HK-2 (cell line): ENCODE data around the gene OR5AP2.
"Not testable (repeated sequence)": the region's sequence is repeated elsewhere in the genome, so short reads cannot be mapped to it uniquely, and the experiment has no call there.

Experiments
- DNase-seq: peaks from one replicate; pipeline ENCODE4 v3.0.0-alpha.2; 2018; ENCODE audit not compliant: unreplicated experiment

Gene OR5AP2

GRCh38 chr11:56642339-56642738, at the start of gene OR5AP2:
Gene OR5AP2, minus strand, starts transcription at chr11:56642439. Its CDS starts 0 bp downstream, at chr11:56642439.
- no peak for DNase-seq

- not testable (repeated sequence) for DNase-seq
Observed at GRCh38 chr11:56691179-56691578, 48.9 kb upstream of the OR5AP2 start.

- DNase-seq: no peak
Observed at GRCh38 chr11:56688554-56689100, 46.4 kb upstream of the OR5AP2 start.

- no peak for DNase-seq
Observed at GRCh38 chr11:56670984-56671383, 28.7 kb upstream of the OR5AP2 start.

- DNase-seq: no peak
Observed at GRCh38 chr11:56663386-56663785, 21.1 kb upstream of the OR5AP2 start, which contains the start of gene OR5AR1. Gene OR5AR1, plus strand, starts transcription at chr11:56663686. Its CDS starts 0 bp downstream, at chr11:56663686.

- DNase-seq: no peak
Observed at GRCh38 chr11:56659755-56660154, 17.5 kb upstream of the OR5AP2 start.

GRCh38 chr11:56637500-56637899, 4.7 kb downstream of the OR5AP2 start:
- no peak for DNase-seq

- no peak for DNase-seq
Observed at GRCh38 chr11:56636861-56637260, 5.4 kb downstream of the OR5AP2 start.

- no peak for DNase-seq
Observed at GRCh38 chr11:56632329-56632728, 9.9 kb downstream of the OR5AP2 start.

- DNase-seq: no peak
Observed at GRCh38 chr11:56625946-56626345, 16.3 kb downstream of the OR5AP2 start.

- no peak for DNase-seq
Observed at GRCh38 chr11:56624661-56625110, 17.6 kb downstream of the OR5AP2 start.

- no peak for DNase-seq
Observed at GRCh38 chr11:56611174-56611573, 31.1 kb downstream of the OR5AP2 start.

- not testable (repeated sequence) for DNase-seq
Observed at GRCh38 chr11:56592088-56592717, 50.0 kb downstream of the OR5AP2 start.
